ENCODE results near the gene PLCH1. TPM values are rescaled to one million over a fixed set of nuclear protein-coding genes. Genes with fewer than 3 reads are reported as not detected.

PLCH1 gene
- total RNA-seq, 1 experiment from 2014 or later: 8.9 TPM

- Mint-ChIP-seq H3K4me3 (no peak overlapping the region), H3K4me1 (no peaks in the 10 kb centered on the region), H3K36me3 (peaks cover 13% of the 10 kb centered on the region), H3K27ac (no peak overlapping the region), H3K9me3 (peaks cover 7% of the 10 kb centered on the region; the same call in 1 of the 2 replicates), H3K27me3 (ENCODE audit: low read depth) (no peaks in the 10 kb centered on the region)
- TF ChIP-seq HMGA2 (CRISPR knock-in tag; IDR thresholded peaks at IDR 0.05) (no peak), ZNF263 (CRISPR knock-in tag; IDR thresholded peaks at IDR 0.05; ENCODE audit: low read depth) (no peak), ERG (CRISPR knock-in tag; IDR thresholded peaks at IDR 0.05) (no peak), TEAD1 (CRISPR knock-in tag; IDR thresholded peaks at IDR 0.05) (no peak), ZNF512 (CRISPR knock-in tag; IDR thresholded peaks at IDR 0.05; ENCODE audit: borderline replicate concordance) (no peak), ZNF423 (CRISPR knock-in tag; IDR thresholded peaks at IDR 0.05) (no peak), ZNF671 (CRISPR knock-in tag; IDR thresholded peaks at IDR 0.05) (no peak), FOXP1 (CRISPR knock-in tag; IDR thresholded peaks at IDR 0.05; ENCODE audit: borderline replicate concordance) (no peak), NFYB (CRISPR knock-in tag; conservative IDR thresholded peaks at IDR 0.05; ENCODE audit: low read depth) (no peak), CBFB (CRISPR knock-in tag; IDR thresholded peaks at IDR 0.05; ENCODE audit: low read depth) (no peak), MLX (CRISPR knock-in tag; IDR thresholded peaks at IDR 0.05) (no peak), NFATC4 (CRISPR knock-in tag; IDR thresholded peaks at IDR 0.05) (no peak), NR1H2 (CRISPR knock-in tag; IDR thresholded peaks at IDR 0.05) (no peak), EMX1 (CRISPR knock-in tag; IDR thresholded peaks at IDR 0.05) (no peak), RORB (CRISPR knock-in tag; IDR thresholded peaks at IDR 0.05) (no peak), ZNF219 (CRISPR knock-in tag; IDR thresholded peaks at IDR 0.05; ENCODE audit: borderline replicate concordance) (no peak), HMGXB4 (CRISPR knock-in tag; IDR thresholded peaks at IDR 0.05) (no peak)
- ChIA-PET CTCF (no interaction called here), POLR2A (no interaction called here)
- ATAC-seq (no peak), DNase-seq (ENCODE audit: low spot score) (no peak)
Observed at GRCh38 chr3:155549087-155549486, 195.8 kb downstream of the PLCH1 start.

GRCh38 chr3:155548195-155548594 lies 196.7 kb downstream of the PLCH1 start:
- POLR2A ChIA-PET: no interaction called here
- TF ChIP-seq FOXJ3 (CRISPR knock-in tag; IDR thresholded peaks at IDR 0.05; ENCODE audit: borderline replicate concordance) (no peak), JAZF1 (CRISPR knock-in tag; IDR thresholded peaks at IDR 0.05) (no peak), ELF4 (CRISPR knock-in tag; IDR thresholded peaks at IDR 0.05; ENCODE audit: low read depth) (no peak), FOXP1 (CRISPR knock-in tag; IDR thresholded peaks at IDR 0.05; ENCODE audit: borderline replicate concordance) (no peak), ZNF396 (CRISPR knock-in tag; IDR thresholded peaks at IDR 0.05; ENCODE audit: borderline replicate concordance) (no peak), MAX (CRISPR knock-in tag; IDR thresholded peaks at IDR 0.05) (no peak), MLX (CRISPR knock-in tag; IDR thresholded peaks at IDR 0.05) (no peak), TEAD4 (CRISPR knock-in tag; IDR thresholded peaks at IDR 0.05) (no peak), USF2 (CRISPR knock-in tag; IDR thresholded peaks at IDR 0.05) (no peak), SP1 (CRISPR knock-in tag; conservative IDR thresholded peaks at IDR 0.05) (no peak), ESRRA (CRISPR knock-in tag; IDR thresholded peaks at IDR 0.05; ENCODE audit: borderline replicate concordance) (no peak)
- DNase-seq (ENCODE audit: low spot score) (no peak), ATAC-seq (no peak)
- CTCF ChIA-PET: no interaction called here
- H3K4me1 Mint-ChIP-seq: no peaks in the 10 kb centered on the region
- peaks cover 14% of the 10 kb centered on the region for H3K9me3 Mint-ChIP-seq
- H3K27ac Mint-ChIP-seq: no peak overlapping the region
- H3K27me3 Mint-ChIP-seq (ENCODE audit: low read depth): no peaks in the 10 kb centered on the region
- H3K4me3 Mint-ChIP-seq: no peak overlapping the region
- H3K36me3 Mint-ChIP-seq: peaks cover 19% of the 10 kb centered on the region
